Glutamatergic neuron (in vitro differentiated cells): ENCODE results near the gene PRRT2. TPM values are rescaled to one million over a fixed set of nuclear protein-coding genes. Genes with fewer than 3 reads are reported as not detected.

Source experiments
- DNase-seq: peaks from one replicate; pipeline ENCODE4 v3.0.0; 2022
- H3K27ac Mint-ChIP-seq: one replicate; pipeline ENCODE4 v1.8.0; 2020; ENCODE audit warnings: mild to moderate bottlenecking, mixed read lengths, inconsistent platforms; ENCODE audit not compliant: unreplicated experiment
- H3K27me3 Mint-ChIP-seq: one replicate; pipeline ENCODE4 v1.8.0; 2020; ENCODE audit warnings: mild to moderate bottlenecking, moderate library complexity, mixed read lengths, inconsistent platforms; ENCODE audit not compliant: unreplicated experiment
- H3K36me3 Mint-ChIP-seq: one replicate; pipeline ENCODE4 v1.8.0; 2020; ENCODE audit warnings: mild to moderate bottlenecking, mixed read lengths, inconsistent platforms; ENCODE audit not compliant: unreplicated experiment
- H3K4me1 Mint-ChIP-seq: one replicate; pipeline ENCODE4 v1.8.0; 2020; ENCODE audit warnings: mild to moderate bottlenecking, low read depth, mixed read lengths, inconsistent platforms; ENCODE audit not compliant: unreplicated experiment
- H3K4me3 Mint-ChIP-seq: one replicate; pipeline ENCODE4 v1.8.0; 2020; ENCODE audit warnings: mild to moderate bottlenecking, mixed read lengths, inconsistent platforms; ENCODE audit not compliant: unreplicated experiment
- H3K9me3 Mint-ChIP-seq: one replicate; pipeline ENCODE4 v1.8.0; 2020; ENCODE audit warnings: mild to moderate bottlenecking, moderate library complexity, mixed read lengths, inconsistent platforms; ENCODE audit not compliant: unreplicated experiment
- total RNA-seq: library from RNA; stranded (reverse); fragmentation: NEBNext Ultra II Directional; extraction: Animal tissue kit (Norgen Biotek cat#: 25700); gene quantifications from one replicate; pipeline ENCODE4 v1.2.1, GENCODE V29; 2021; ENCODE audit not compliant: unreplicated experiment
- TF ChIP-seq, protein P1 (sequence below): fragments of 200-600 bp; sonication (generic); IDR thresholded peaks from one replicate; pipeline ENCODE4 v1.5.0; 2021; ENCODE audit not compliant: partially characterized antibody, unreplicated experiment

PRRT2 gene
- total RNA-seq, 1 donor from 2014 or later: 91.0 TPM

DNA sequence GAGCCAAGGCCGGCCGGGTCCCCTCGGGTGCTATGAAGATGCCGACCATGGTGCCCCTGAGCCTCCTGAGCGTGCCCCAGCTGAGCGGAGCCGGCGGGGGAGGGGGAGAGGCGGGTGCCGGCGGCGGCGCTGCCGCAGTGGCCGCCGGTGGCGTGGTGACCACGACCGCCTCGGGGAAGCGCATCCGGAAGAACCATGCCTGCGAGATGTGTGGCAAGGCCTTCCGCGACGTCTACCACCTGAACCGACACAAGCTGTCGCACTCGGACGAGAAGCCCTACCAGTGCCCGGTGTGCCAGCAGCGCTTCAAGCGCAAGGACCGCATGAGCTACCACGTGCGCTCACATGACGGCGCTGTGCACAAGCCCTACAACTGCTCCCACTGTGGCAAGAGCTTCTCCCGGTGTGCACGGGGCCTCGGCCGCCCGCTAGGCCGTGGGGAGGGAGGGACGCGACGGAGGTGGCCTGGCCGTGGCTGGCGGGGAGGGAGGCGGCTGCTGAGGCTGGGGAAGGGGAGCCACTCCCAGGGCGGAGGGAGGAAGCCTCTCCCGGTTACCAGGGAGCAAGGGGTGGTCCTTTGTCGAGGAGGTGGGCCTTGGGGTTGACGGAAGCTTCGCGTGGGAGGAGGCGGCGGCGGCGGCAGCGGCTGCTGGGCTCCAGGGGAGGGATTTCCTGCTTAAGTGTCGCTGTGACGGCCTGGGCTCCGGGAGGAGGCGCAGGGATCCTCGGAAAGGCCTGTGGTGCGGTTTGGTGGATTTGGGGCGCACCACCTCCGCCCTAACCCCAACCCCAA is 4.4 kb upstream of the PRRT2 start:
- TF ChIP-seq, protein P1, sequence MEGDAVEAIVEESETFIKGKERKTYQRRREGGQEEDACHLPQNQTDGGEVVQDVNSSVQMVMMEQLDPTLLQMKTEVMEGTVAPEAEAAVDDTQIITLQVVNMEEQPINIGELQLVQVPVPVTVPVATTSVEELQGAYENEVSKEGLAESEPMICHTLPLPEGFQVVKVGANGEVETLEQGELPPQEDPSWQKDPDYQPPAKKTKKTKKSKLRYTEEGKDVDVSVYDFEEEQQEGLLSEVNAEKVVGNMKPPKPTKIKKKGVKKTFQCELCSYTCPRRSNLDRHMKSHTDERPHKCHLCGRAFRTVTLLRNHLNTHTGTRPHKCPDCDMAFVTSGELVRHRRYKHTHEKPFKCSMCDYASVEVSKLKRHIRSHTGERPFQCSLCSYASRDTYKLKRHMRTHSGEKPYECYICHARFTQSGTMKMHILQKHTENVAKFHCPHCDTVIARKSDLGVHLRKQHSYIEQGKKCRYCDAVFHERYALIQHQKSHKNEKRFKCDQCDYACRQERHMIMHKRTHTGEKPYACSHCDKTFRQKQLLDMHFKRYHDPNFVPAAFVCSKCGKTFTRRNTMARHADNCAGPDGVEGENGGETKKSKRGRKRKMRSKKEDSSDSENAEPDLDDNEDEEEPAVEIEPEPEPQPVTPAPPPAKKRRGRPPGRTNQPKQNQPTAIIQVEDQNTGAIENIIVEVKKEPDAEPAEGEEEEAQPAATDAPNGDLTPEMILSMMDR: peak; percentile 26
- peak; percentile 82 for DNase-seq
- H3K4me3 Mint-ChIP-seq: peak overlapping the region; percentile 94
- peak overlapping the region; percentile 82 for H3K27ac Mint-ChIP-seq
- H3K4me1 Mint-ChIP-seq: peaks cover 15% of the 10 kb centered on the region
- no peaks in the 10 kb centered on the region for H3K36me3 Mint-ChIP-seq
- H3K27me3 Mint-ChIP-seq: peaks cover 21% of the 10 kb centered on the region
- H3K9me3 Mint-ChIP-seq: peaks cover 19% of the 10 kb centered on the region

DNA sequence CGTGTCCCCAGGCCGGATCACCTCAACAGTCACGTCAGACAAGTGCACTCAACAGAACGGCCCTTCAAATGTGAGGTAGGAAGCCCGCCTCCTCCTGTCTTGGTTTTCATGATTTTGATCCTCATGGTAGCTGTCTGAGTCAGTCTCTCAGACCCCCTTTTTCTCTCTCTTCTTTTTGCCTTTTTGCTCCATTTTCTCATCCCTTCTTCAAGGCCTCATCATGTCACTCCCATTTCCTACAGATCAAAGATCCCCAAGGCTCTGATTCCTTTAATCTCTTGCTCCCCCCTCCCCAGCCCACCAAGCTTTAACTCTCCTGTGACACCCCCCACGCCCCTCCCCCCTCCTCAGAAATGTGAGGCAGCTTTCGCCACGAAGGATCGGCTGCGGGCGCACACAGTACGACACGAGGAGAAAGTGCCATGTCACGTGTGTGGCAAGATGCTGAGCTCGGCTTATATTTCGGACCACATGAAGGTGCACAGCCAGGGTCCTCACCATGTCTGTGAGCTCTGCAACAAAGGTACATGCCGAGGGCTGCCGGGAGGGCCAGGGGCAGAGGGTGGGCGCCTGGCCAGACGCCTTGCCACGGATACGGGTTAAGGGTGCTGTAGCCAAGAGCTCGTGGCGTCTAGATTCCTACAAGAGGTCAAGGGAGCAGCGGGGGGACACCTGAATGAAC is 3.6 kb upstream of the PRRT2 start:
- peaks cover 19% of the 10 kb centered on the region for H3K4me1 Mint-ChIP-seq
- TF ChIP-seq, protein P1: no peak

DNA sequence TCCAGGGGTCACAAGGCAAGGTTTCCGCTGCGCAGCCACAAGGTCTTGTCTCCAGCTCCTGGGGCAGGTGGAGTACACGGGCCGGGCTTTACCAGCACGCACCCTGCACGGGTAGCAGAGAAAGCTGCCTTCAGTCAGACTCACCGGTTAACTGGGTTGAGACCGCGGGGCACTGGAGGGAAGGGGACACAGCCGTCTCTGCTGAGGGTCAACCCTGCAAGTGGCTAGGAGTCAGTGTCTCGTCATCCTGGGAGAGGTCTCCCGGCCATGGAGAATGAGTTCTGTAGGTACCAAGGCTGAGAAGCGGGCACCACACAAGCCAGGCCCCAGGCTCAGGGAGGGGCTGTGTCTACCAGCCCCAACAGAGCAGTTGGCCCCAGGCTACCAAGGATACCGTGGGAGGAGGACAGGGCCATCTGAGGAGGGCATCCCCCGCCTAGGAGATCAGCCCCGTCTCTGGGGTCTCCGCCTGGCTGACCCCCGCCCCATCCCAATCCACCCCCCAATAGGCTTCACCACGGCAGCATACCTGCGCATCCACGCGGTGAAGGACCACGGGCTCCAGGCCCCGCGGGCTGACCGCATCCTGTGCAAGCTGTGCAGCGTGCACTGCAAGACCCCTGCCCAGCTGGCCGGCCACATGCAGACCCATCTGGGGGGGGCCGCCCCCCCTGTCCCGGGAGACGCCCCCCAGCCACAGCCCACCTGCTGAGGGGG is 2.8 kb upstream of the PRRT2 start:
- Mint-ChIP-seq H3K9me3 (peaks cover 20% of the 10 kb centered on the region), H3K4me1 (peaks cover 20% of the 10 kb centered on the region), H3K4me3 (peak overlapping the region; percentile 94), H3K27ac (peak overlapping the region; percentile 70), H3K36me3 (no peaks in the 10 kb centered on the region), H3K27me3 (peaks cover 22% of the 10 kb centered on the region)
- TF ChIP-seq, protein P1: no peak
- no peak for DNase-seq

More for the DNA sequence above, 3.6 kb upstream of the PRRT2 start:
- Mint-ChIP-seq H3K27me3 (peaks cover 21% of the 10 kb centered on the region), H3K9me3 (peaks cover 15% of the 10 kb centered on the region), H3K4me3 (peak overlapping the region; percentile 94), H3K27ac (peak overlapping the region; percentile 76), H3K36me3 (no peaks in the 10 kb centered on the region)
- DNase-seq: no peak

DNA sequence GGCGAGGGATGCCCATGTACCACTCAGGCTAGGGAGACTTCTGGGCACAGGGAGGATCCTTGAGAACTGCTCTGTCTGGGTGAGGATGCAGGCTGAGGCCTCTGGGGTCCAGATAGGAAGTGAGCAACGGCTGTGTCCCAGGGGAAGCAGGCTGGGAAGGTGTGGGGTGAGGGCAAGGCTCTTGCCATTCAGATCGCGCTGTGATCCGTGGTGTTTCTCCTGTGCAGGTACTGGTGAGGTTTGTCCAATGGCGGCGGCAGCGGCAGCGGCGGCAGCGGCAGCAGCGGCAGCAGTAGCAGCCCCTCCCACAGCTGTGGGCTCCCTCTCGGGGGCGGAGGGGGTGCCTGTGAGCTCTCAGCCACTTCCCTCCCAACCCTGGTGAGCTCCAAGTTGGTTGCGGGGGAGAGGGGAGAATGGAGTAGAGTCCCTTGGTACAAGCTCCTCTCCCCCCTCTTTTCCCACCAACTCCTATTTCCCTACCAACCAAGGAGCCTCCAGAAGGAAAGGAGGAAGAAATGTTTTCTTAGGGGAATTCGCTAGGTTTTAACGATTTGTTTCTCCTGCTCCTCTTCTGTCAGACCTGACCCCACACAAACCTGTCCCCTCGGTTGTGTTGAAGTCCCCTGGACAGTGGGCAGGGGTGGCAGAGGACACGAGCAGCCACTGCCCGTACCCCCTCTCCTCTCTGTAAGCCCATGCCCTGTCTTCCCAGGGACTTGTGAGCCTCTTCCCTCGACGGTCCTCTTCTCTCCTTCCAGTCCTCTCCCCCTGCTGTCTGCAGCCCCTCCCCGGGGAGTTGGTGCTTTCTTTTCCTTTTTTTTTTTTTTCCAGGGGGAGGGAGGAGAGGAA is 1.9 kb upstream of the PRRT2 start:
- Mint-ChIP-seq H3K4me1 (peaks cover 19% of the 10 kb centered on the region), H3K36me3 (no peaks in the 10 kb centered on the region), H3K27me3 (peaks cover 22% of the 10 kb centered on the region), H3K4me3 (peak overlapping the region; percentile 95), H3K9me3 (peaks cover 18% of the 10 kb centered on the region), H3K27ac (peak overlapping the region; percentile 88)
- no peak for DNase-seq
- TF ChIP-seq, protein P1: no peak
